ENCODE measurements around the gene NDUFV2. TPM values are rescaled to one million over a fixed set of nuclear protein-coding genes. Genes with fewer than 3 reads are reported as not detected.
"Not testable (repeated sequence)": the region's sequence is repeated elsewhere in the genome, so short reads cannot be mapped to it uniquely, and the experiment has no call there.

The NDUFV2 gene
- total and polyA plus RNA-seq, 12 donors: 362 to 1,061 (median 482) TPM

DNA sequence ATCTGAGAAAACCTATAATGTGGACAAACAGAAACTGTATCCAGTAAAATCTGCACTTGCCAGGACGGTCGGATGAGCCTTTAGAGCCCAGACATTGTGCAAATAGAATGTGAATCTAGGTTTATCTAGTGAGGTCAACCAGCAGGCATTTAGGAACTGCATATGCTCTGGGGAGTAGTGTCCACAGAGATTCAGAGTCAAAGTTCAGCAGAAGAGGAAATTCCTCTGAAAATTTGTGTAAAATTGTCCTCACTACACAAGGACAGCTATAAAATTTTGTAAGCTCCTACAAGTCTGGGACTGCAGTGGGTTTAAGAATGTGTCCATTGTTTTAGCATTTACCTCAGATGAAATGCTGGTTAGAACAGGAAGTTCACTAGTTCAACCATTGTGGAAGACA lies 9.8 kb upstream of the NDUFV2 start:
- H3K4me3 ChIP-seq: no peak overlapping the region
- TF ChIP-seq, protein P1, sequence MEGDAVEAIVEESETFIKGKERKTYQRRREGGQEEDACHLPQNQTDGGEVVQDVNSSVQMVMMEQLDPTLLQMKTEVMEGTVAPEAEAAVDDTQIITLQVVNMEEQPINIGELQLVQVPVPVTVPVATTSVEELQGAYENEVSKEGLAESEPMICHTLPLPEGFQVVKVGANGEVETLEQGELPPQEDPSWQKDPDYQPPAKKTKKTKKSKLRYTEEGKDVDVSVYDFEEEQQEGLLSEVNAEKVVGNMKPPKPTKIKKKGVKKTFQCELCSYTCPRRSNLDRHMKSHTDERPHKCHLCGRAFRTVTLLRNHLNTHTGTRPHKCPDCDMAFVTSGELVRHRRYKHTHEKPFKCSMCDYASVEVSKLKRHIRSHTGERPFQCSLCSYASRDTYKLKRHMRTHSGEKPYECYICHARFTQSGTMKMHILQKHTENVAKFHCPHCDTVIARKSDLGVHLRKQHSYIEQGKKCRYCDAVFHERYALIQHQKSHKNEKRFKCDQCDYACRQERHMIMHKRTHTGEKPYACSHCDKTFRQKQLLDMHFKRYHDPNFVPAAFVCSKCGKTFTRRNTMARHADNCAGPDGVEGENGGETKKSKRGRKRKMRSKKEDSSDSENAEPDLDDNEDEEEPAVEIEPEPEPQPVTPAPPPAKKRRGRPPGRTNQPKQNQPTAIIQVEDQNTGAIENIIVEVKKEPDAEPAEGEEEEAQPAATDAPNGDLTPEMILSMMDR (IDR thresholded peaks at IDR 0.05): no peak
- H3K4me1 ChIP-seq: peaks cover 0 to 41% (median 6%) of the 10 kb centered on the region in 9 donors
- peak overlapping the region in 3 of 10 donors; percentile 45 to 61 (median 48) for H3K27ac ChIP-seq
- H3K9me3 ChIP-seq: no peaks in the 10 kb centered on the region
- no peak for DNase-seq
- WGBS, 2 donors: 47 to 54% methylated on average over 2 of the region's 2 CpGs
- intact Hi-C loops (cut with DNase I): no loop called here
- no peaks in the 10 kb centered on the region for H3K36me3 ChIP-seq
- peak in 6 of 8 donors; percentile 35 to 67 (median 56) for ATAC-seq
- no peaks in the 10 kb centered on the region for H3K27me3 ChIP-seq

- DNase-seq; H3K27me3 ChIP-seq; H3K36me3 ChIP-seq; H3K9me3 ChIP-seq; intact Hi-C loops (cut with DNase I); ATAC-seq; H3K4me3 ChIP-seq: not testable (repeated sequence)
- 85 to 89% methylated on average over 3 of the region's 3 CpGs for WGBS, 2 donors
- peak overlapping the region in 1 of 10 donors; percentile 48 for H3K27ac ChIP-seq
- peaks cover 0 to 41% (median 6%) of the 10 kb centered on the region in 9 donors for H3K4me1 ChIP-seq
These were observed 9.4 kb upstream of the NDUFV2 start for GRCh38 chr18:9093109-9093508.

DNA sequence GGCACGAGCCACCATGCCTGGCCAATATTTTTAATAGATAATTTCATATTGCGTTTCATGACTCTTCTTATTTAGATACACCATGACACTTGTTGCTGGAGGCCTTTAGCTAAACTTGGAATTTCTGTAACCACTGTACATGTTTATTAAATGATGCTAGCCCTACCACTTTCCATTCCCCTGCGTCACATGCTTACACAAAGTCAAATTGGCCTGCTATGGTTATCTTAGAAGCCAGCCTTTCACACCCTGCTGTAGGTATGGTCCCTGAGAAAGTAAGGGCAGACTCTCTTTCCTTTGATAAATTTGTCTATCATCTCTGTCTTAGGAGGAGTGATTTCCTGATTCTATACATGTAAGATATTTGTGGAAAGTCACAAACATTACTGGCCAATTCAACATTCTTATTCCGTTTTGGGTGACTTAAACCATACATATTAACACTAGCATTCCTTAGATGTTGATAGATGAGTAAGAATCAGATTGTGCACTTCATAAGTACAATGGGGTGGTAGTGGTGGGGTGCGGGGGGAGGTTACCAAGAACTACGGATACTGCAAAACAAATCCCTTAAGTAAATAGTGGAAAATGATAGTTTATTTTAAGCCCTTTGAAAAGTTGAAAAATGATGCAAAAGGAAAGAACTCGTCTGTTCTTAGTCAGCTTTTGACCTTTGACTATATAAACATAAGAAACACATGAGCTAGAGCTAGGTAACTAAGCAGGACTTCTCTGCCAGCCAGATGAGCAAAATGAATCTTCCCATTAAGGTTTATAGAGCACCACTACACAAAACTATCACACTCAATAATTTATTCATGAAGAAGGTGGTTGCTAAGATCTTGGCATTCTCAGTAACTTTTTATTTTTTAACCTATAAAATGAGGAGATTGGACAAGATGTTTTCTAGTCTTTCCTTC lies 7.9 kb upstream of the NDUFV2 start:
- no peak for DNase-seq
- Histone ChIP-seq H3K4me3 (no peak overlapping the region), H3K27me3 (no peaks in the 10 kb centered on the region), H3K27ac (peak overlapping the region in 1 of 10 donors; percentile 60), H3K36me3 (no peaks in the 10 kb centered on the region), H3K4me1 (peaks cover 0 to 41% (median 6%) of the 10 kb centered on the region in 9 donors), H3K9me3 (no peaks in the 10 kb centered on the region)
- TF ChIP-seq, protein P1 (IDR thresholded peaks at IDR 0.05): no peak
- no peak for ATAC-seq
- intact Hi-C loops (cut with DNase I): no loop called here
- 82 to 85% methylated on average over 7 of the region's 7 CpGs for WGBS, 2 donors

GRCh38 chr18:9095297-9096006 lies 7.0 kb upstream of the NDUFV2 start:
- WGBS, 2 donors: 43 to 47% methylated on average over 9 of the region's 9 CpGs
- H3K4me3 ChIP-seq: no peak overlapping the region
- no peaks in the 10 kb centered on the region for H3K36me3 ChIP-seq
- H3K4me1 ChIP-seq: peaks cover 0 to 41% (median 6%) of the 10 kb centered on the region in 9 donors
- TF ChIP-seq, protein P1 (IDR thresholded peaks at IDR 0.05): no peak
- intact Hi-C loops (cut with DNase I): no loop called here
- peak in 3 of 8 donors; percentile 33 to 61 (median 39) for ATAC-seq
- DNase-seq: no peak
- H3K27me3 ChIP-seq: no peaks in the 10 kb centered on the region
- peak overlapping the region in 1 of 10 donors; percentile 60 for H3K27ac ChIP-seq
- no peaks in the 10 kb centered on the region for H3K9me3 ChIP-seq
